Nephron (organoid): ENCODE results near the gene ZNF714.
"Not testable (repeated sequence)": the region's sequence is repeated elsewhere in the genome, so short reads cannot be mapped to it uniquely, and the experiment has no call there.

ENCODE experiments used
- H3K27ac Mint-ChIP-seq, 3 experiments: 2 replicates each; pipeline ENCODE4 v1.8.0; 2020; ENCODE audit warnings: mixed read lengths in 3 of 3, mild to moderate bottlenecking in 2 of 3, moderate library complexity in 1 of 3
- H3K27me3 Mint-ChIP-seq: 2 replicates; pipeline ENCODE4 v1.8.0; 2021; ENCODE audit warnings: low read depth, mild to moderate bottlenecking, moderate library complexity, mixed read lengths
- H3K36me3 Mint-ChIP-seq: 2 replicates; pipeline ENCODE4 v1.8.0; 2020; ENCODE audit warnings: low read depth, mixed read lengths
- H3K4me1 Mint-ChIP-seq: 2 replicates; pipeline ENCODE4 v1.8.0; 2020; ENCODE audit warnings: mixed read lengths
- H3K4me3 Mint-ChIP-seq, 3 experiments: 2 replicates each; pipeline ENCODE4 v1.8.0; 2020; ENCODE audit warnings: mild to moderate bottlenecking in 3 of 3, mixed read lengths in 3 of 3, moderate library complexity in 2 of 3
- H3K9me3 Mint-ChIP-seq: 2 replicates; pipeline ENCODE4 v1.8.0; 2020; ENCODE audit warnings: mixed read lengths
- CTCF ChIP-seq, 3 experiments: fragments of 200-600 bp; sonication (generic); IDR thresholded peaks; one replicate each; pipeline ENCODE4 v1.5.0; 2021; ENCODE audit warnings: antibody characterized with exemption in 3 of 3; ENCODE audit not compliant: unreplicated experiment in 3 of 3

Gene ZNF714

GRCh38 chr19:21133633-21134032, 51.6 kb downstream of the ZNF714 start:
- peaks cover 2% of the 10 kb centered on the region for H3K9me3 Mint-ChIP-seq
- no peaks in the 10 kb centered on the region for H3K36me3 Mint-ChIP-seq
- H3K4me3 Mint-ChIP-seq: no peak overlapping the region
- TF ChIP-seq CTCF (IDR thresholded peaks at IDR 0.05; ENCODE audit: unreplicated experiment in 3 of 3): no peak
- peaks cover 3% of the 10 kb centered on the region for H3K27me3 Mint-ChIP-seq
- H3K4me1 Mint-ChIP-seq: no peaks in the 10 kb centered on the region
- no peak overlapping the region for H3K27ac Mint-ChIP-seq

GRCh38 chr19:21134934-21135366, 52.9 kb downstream of the ZNF714 start:
- Mint-ChIP-seq H3K4me1 (no peaks in the 10 kb centered on the region), H3K36me3 (no peaks in the 10 kb centered on the region), H3K27ac (no peak overlapping the region), H3K9me3 (peaks cover 2% of the 10 kb centered on the region), H3K4me3 (no peak overlapping the region), H3K27me3 (peaks cover 3% of the 10 kb centered on the region)
- TF ChIP-seq CTCF (IDR thresholded peaks at IDR 0.05; ENCODE audit: unreplicated experiment in 3 of 3): no peak

GRCh38 chr19:21135433-21135832, 53.4 kb downstream of the ZNF714 start:
- Mint-ChIP-seq H3K27ac (no peak overlapping the region), H3K4me1 (no peaks in the 10 kb centered on the region), H3K27me3 (peaks cover 3% of the 10 kb centered on the region), H3K4me3 (no peak overlapping the region), H3K9me3 (peaks cover 2% of the 10 kb centered on the region), H3K36me3 (no peaks in the 10 kb centered on the region)
- no peak for TF ChIP-seq CTCF (IDR thresholded peaks at IDR 0.05; ENCODE audit: unreplicated experiment in 3 of 3)

- no peak overlapping the region for H3K4me3 Mint-ChIP-seq
- H3K36me3 Mint-ChIP-seq: peaks cover 14% of the 10 kb centered on the region
- H3K27me3 Mint-ChIP-seq: peaks cover 3% of the 10 kb centered on the region
- peak overlapping the region in 2 of 3 experiments; percentile 12 to 78 for H3K27ac Mint-ChIP-seq
- H3K9me3 Mint-ChIP-seq: peaks cover 5% of the 10 kb centered on the region
- H3K4me1 Mint-ChIP-seq: peaks cover 15% of the 10 kb centered on the region
- TF ChIP-seq CTCF (IDR thresholded peaks at IDR 0.05; ENCODE audit: unreplicated experiment in 3 of 3): no peak
Observed at GRCh38 chr19:21138130-21138529, 56.1 kb downstream of the ZNF714 start.

GRCh38 chr19:21141006-21141405, 59.0 kb downstream of the ZNF714 start:
- H3K9me3 Mint-ChIP-seq: peaks cover 19% of the 10 kb centered on the region
- H3K27me3 Mint-ChIP-seq, H3K27ac Mint-ChIP-seq: not testable (repeated sequence)
- peaks cover 42% of the 10 kb centered on the region for H3K36me3 Mint-ChIP-seq
- H3K4me3 Mint-ChIP-seq: peak overlapping the region in 2 of 3 experiments; percentile 12 to 55
- peaks cover 19% of the 10 kb centered on the region for H3K4me1 Mint-ChIP-seq

GRCh38 chr19:21141787-21142464, 59.9 kb downstream of the ZNF714 start, which contains the start of gene ZNF431:
ZNF431 (plus strand) TSS chr19:21142040; CDS start chr19:21142184, 144 bp downstream.
- peak within 1 kb of the TSS; percentile 96 to 97 (median 97) for H3K4me3 Mint-ChIP-seq
- H3K9me3 Mint-ChIP-seq: peaks cover 25% of the 10 kb centered on the region
- H3K4me1 Mint-ChIP-seq: peaks cover 19% of the 10 kb centered on the region
- peak within 1 kb of the TSS; percentile 85 to 97 (median 96) for H3K27ac Mint-ChIP-seq
- no peak for TF ChIP-seq CTCF (IDR thresholded peaks at IDR 0.05; ENCODE audit: unreplicated experiment in 3 of 3)
- H3K27me3 Mint-ChIP-seq: no peaks in the 10 kb centered on the region
- H3K36me3 Mint-ChIP-seq: peaks cover 52% of the 10 kb centered on the region
